RCC 7860 (cell line): ENCODE data around the gene FAM135A.
"Not testable (repeated sequence)": the region's sequence is repeated elsewhere in the genome, so short reads cannot be mapped to it uniquely, and the experiment has no call there.

ENCODE experiments used
- DNase-seq: peaks from one replicate; pipeline ENCODE4 v3.0.0-alpha.2; 2015; ENCODE audit warnings: low spot score
- FAIRE-seq: peaks from 2 replicates; lab custom pipeline; 2012; peaks lifted over from hg19 to GRCh38; lab: Jason Lieb, UNC

Gene FAM135A

DNA sequence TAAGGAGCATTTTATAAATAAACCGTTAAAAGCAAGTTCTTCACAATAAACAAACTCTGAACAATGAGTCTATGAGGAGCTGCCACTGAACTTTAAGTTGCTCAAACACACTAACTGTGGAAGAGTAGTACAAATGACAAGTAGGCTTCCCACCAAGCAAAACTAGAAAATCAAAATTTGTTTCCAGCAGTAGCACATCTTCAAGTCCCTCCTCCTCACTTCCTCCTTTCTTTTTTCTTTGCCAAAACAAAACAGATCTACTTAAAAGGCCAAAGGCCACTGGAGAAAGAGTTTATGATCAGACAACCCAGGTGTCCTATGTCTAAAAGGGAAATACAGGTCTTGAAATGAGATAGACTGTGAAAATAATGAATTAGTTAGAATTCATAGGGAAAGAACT, 17.1 kb upstream of the FAM135A start:
- FAIRE-seq (no peak), DNase-seq (no peak)

DNA sequence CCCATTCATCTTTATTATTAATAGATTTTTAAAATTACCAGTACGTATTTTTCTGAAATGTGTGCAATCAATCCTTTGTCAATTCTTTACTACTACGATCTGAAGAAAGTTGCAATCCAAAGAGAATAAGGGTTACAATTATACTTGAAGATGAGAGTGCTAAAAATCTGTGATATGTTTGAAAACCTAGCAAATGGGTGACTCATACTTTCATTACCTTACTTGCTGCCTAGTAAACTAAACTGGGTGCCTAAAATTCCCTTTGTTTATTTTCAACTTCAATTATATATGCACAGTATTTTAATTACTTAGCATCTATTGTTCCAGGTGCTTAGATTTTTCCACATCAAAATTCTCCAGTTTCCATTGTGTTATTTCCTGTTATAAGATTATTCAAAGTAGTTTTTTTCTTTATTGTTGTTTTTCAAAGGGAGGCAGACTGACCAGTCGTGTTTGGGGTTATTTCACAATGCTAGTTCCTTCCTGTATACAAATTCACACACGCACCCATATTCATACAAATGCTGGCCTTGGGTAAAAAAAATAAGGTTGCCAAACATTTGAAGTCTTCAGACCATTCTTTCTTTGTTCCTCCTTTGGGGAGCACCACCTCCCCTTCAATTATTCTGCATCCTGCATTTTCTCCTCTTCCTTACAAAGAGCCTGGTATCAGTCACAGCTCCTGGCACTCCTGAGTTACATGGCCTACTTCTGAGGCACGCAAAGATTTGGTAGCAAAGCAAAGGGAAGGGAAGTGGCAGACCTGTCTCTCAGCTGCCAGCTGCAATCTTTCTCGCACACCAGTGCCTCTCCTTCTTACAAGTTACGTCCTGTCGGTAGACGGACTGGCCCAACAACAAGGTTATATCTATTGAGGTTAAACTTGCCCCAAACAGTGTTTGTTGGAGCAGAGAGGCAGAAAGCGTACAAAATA, 16.2 kb upstream of the FAM135A start:
- FAIRE-seq (no peak), DNase-seq (no peak)

DNA sequence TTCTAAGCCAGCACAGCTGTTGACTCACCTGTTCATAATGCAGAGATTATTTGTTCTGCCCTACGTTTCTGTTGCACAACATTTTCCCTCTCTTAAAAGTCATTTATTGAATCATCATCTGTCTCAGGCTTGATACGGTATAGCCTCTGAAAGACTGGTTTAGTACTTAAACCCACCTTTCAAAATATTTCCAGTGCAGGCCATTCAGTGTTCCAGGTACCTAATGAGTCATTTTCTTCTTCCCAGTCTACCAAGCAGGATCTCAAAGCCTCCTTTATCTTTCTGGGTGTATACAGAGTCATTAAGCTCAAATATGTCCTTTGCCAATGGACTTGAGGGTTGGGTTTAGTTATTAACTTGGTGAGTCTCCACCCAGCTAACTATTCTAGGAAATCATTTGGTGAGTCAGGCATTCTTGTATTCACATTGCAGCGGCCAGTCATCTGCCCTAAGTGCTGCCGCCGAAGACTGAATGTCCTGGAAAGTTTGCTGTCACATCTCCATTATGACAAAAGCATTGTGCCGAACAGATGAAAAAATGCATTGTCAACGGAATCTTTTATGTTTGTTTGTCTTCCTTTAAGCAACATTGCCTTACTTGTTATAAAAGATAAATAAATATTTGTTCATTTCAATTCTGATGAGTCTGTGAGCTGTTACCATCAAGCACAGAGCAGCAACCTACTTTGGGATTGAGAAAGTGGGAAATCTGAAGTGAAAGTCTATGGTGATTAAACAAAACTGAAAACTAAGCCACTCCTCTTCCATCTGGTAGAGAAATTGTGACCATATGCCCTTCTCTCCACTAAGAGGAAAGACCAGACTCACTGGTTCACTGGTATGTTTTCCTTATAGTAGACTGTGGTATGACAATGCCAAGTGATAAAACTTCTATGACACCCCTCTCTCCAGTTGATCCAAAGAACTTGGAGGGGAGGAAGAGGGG, 14.3 kb upstream of the FAM135A start:
- DNase-seq, result peak; percentile 97

DNA sequence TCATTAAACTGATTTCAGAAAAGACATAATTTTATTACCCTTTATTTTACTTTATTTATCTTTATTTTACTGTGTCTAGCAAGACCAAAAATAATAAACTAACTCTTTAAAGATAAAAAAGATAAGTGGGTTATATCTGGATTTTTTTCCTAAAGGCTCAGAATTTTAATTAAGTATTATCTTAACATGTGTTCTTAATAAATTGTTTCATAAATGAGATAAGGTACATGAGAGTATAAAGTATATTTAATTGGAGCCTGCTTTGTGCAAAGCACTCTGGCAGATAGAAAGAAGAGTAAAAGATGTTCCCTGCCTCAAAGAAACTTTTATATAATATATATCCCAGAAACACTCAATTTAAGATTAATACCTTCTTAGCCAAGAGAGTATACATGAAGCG, 8.7 kb upstream of the FAM135A start:
- FAIRE-seq (no peak), DNase-seq (no peak)

More for the DNA sequence above, 14.3 kb upstream of the FAM135A start:
- peak; percentile 99 for FAIRE-seq

DNA sequence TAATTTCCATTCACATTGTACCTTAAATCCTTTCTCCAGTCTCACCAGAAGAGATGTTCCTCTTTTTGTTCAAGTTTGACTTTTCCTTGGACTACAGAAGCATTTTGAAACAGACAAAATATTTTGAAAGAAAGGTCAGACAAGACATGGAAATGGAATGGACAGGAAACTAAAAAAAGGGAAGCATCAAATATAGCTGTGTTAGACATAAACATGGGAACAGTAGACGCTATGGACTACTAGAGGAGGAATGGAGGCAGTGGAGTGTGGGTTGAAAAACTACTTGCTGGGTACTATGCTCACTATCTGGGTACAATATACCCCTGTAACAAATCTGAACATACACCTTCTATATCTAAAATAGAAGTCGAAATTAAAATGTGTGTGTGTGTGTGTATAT, 4.1 kb upstream of the FAM135A start:
- DNase-seq (no peak), FAIRE-seq (no peak)

DNA sequence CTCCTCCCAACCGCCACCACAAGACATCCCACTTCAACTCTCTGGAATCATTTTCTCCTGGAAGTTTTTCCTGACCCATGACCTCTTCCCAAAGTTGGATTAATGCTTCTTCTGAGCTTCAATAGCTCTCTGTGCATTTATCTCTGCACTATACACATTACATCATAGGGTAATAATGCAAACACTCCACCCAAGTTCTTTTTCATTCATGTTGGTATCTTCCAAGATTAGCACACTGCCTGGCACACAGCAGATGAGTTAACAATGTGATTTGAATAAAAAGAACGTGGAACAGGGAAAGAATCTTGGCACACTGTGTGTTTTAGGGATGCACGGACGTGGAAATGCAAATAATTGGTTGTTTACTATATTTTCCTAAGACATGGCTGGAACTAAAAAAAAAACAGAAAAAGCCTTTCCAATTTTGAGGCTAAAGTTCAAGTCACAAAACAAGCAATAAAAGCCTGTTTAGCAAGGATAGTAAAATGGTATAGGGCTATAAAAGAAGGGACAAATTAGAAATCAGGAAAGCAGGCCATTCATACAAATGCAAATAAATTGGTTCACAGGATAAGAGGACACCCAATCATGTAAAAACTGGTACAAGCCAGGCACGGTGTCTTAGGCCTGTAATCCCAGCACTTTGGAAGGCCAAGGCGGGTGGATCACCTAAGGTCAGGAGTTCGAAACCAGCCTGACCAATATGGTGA, 1.6 kb upstream of the FAM135A start:
- DNase-seq (no peak), FAIRE-seq (no peak)

DNA sequence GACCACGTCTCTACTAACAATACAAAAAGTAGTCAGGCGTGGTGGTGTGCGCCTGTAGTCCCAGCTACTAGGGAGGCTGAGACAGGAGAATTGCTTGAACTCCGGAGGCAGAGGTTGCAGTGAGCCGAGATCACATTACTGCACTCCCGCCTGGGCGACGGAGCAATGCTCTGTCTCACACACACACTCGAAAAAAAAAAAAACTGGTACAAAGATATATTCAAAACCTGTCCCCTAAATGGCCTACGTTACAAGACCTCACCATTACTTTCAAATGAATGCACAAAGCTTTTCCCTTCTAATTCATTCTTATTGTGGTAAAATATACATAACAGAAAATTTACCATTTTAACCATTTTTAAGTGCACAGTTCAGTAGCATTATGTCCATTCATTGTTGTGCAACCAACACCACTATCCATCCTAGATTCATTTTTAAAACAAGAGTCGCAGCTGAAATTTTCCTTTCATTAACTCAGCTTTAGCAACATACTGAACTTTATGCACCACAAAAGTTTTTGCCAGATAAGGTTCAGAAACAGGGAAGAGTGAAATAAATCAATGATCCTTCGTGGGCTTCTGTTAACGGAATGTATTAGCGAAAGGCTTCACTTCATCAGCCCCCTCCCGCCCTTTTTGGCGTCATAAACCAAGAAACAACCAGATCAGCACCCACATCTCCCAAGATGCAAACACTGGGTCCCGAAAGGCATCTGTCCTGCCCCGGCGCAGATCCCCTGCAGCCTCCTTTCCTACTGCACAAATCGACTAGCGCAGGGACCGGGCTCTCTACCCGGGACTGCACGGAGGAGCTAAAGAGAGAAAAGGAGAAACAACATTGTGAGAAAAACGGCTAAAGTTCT, 825 bp upstream of the FAM135A start:
- DNase-seq (no peak), FAIRE-seq (no peak)

DNA sequence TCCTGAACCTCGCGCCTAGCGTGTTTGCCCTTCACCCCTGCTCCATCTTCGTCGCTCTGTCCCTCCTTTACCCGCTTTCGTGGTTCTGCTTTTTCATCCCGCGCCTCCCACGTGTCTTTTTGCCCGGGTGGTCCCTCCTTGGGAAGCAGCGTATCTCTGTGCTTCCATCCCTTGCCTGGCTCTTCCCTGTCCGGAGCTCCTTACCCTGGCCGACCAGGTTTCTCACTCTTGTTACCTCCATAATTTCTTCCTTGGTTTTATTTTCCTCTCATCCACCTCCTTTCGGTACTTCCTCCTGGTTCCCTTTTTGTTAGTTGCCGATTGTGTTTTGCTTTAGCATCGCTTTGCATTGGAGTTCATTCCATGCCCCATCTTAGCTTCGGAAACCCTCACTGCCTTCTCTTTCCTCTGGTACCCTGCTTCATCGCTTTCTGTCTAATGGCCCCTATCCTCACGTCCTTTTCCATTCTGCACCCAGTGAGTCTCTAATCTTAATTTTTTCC, 735 bp downstream of the FAM135A start:
- DNase-seq (no peak), FAIRE-seq (no peak)

DNA sequence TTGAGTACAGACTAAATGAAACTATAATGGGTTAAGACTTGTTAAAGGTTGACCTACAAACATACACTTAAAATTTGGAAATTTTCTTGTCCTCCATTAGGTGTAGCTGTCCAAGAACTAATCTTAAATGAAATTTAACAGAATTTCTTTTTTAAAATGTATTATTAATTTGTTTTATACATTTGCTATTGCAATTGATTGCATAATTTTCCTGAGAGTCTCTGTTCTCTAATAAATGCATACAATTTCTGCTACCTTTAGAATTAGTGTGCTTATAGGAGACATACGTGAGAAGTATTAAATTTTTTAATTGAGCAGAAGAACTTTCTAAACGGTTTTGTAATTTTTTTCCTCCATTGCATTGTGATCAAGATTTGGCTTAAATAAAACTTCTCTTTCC, 1.5 kb downstream of the FAM135A start:
- DNase-seq (no peak), FAIRE-seq (no peak)

DNA sequence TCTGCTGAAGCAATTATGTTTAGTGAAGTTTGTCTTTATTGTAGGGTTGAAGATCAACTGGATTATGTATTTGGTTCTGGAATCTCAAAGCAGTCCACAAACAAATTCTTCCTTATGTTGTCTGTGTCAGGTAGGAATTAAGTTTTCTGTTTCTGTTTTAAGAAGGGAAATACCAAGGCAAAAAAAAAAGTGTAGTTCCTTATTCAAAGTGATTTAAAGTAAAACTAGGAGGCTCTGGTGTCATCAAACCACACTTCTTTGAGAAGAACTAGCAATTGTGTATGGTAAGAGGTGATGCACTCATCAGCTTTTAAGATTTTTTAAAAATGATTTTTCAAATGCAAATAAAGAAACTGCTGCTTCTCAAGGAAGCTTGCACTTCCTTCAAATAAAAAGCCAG, 1.9 kb downstream of the FAM135A start:
- no peak for DNase-seq
- FAIRE-seq, result no peak

DNA sequence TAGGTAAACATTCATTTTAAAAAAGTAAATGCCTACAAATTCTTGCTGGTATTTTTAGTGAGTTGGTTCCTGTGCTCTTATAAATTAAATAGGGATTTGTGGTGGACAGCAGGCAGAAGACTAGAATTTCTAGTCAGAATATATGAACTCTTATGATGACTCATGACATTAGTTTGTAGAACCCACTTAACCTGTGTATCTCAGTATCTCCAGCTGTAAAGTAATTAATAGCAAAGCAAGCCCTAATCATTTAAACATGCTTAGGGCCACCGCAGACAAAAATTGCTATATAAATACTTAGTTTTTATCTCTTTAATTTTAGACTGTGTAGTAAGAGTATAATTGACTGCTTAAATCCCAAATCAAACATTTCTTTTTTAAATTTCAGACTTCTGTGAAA, 2.4 kb downstream of the FAM135A start:
- FAIRE-seq (no peak), DNase-seq (no peak)

DNA sequence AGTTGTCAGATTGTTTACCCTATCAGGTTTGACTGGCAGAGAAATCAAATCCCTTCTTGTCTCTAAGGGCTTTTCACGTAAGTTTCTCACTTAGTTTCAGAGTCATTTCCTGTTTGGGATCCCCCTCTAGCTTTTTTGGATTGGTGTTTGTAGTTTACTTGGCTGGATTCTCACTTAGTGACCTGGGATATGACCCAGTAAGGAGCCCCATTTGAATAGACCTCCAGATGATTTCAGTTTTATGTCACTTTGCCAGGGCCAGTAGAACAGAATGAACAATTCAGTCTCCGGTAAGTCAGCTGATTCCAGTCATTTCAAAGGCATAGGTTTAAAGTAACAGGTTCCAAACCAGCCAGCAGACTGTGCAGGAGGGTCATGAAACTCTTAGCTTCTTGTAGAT, 8.2 kb downstream of the FAM135A start:
- DNase-seq (no peak), FAIRE-seq (no peak)

DNA sequence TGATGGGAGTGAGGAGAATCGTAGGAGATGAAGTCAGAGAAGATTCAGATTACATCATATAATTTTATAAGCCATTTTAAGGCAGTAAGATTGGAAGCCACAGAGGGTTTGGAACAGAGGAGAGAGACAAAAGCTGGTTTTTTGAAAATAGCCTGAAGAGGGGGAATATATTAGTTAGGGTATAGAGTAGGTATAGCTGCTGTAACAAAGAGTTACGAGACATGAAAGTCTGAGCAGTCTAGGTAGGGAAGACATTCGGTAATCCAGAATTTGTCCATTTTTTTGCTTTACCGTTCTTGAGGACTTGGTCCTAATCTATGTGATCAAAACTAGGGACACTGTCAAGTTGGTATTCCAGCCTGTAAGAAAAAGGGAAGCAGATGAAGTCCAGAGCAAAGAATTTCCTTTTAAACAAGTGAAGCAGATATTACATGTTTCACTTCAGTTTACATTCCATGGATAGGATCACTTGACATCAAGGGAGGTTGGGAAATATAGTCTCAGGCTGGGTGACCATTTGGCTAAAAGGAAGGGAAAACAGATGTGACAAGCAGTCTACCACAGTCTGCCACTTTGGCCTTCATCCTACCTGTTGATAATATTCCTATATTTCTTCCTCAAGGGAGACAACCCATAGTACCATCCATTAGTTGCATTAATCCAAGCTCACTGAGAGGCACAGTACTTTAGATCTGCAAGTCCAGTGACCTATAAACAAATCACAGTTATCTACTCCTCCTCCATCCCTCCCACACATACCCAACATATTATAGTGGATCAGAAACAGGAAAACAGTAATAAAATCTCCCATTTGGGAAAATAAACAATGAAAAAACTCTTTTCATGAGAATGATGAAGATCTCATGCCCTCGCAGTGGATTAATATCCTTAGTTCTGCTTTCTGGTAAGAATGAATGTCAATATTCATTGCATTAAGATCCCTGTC, 10.2 kb downstream of the FAM135A start:
- no peak for FAIRE-seq
- DNase-seq, result no peak

DNA sequence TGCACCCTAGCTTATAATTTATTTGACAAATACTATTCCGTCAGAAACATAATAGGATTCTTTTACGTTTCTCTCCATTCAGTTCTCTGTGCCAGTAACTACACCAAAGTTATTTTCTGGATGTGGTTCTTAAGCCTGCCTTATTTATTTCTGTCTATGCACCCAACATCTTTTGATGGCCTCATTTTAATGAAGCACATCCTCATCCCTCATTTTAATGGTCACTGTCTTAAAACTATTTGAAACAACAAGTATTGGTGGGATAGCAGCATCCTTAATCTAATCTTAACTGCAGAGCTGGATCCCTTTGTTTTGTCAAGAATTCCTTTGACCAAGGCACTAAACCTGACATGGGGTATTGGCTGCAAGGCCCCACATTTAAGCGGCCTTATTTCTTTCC, 11.0 kb downstream of the FAM135A start:
- DNase-seq, result no peak
- no peak for FAIRE-seq

DNA sequence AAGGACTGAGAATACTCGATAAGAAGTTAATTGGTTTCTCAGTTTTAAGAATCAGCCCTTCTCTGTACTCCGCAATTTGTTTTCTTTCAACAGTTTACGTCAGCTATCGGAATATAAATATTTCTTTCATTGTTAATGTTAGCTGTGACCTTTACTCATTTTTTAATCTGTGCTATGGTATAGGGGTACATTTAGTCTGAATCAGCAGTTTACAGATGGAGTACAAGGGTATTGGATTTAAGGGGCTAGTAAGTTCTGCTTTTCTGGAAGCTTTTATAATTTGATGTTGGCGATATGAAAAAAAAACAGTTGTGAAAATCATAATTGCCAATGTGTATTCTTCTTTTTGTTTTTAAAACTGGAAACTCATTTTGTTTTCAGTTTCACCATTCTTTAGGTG, 23.0 kb downstream of the FAM135A start:
- no peak for DNase-seq
- FAIRE-seq, result no peak

DNA sequence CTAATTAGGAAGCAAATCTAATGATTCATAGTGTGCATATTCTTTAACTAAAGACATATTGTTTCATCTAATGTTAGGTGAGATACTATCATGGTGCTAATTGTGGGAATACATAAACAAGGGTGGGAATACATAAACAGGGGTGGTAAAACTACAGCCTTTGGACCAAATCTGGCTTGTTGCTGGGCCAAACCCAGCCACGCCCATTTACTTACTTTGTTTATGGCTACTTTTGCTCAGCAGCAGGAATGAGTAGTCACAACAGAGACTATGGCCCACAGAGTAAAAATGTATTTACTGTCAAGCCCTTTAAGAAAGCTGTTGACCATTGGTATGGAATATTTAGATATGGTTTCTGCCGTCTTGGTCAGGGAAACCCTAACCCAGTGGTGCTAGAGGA, 31.7 kb downstream of the FAM135A start:
- DNase-seq (no peak), FAIRE-seq (no peak)

DNA sequence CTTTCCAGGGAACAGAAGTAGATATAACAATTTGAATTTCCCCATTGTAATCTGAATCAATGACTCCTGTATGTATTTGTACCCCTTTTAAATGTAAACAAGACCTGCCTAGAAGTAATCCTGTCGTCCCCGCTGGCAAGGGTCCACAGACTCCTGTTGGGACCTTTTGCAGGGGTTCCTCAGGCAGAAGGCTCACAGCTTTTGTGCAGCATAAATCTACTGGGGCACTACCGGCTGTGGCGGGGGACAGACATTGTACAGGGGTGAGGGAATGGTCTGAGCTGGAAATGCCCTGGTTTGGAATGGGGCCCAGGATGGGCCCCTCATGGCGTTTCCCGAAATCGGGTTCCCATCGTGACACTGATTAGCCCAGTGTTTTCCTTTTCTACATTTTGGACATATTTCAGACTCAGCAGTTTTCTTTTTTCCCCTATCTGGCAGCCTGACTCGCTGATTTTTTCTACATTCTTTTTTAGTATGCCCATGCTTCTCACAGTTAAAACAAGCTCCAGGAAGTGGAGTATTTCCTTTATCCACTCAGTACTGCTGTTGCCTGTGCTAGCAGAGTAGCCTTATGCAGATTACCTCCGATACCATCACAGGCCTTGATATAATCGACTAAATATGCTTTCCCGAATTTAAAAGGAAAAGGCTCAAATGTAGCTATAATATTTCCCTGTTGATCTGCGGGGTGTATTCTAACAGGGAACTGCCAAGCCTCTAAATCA, 34.2 kb downstream of the FAM135A start:
- DNase-seq, FAIRE-seq: not testable (repeated sequence)

DNA sequence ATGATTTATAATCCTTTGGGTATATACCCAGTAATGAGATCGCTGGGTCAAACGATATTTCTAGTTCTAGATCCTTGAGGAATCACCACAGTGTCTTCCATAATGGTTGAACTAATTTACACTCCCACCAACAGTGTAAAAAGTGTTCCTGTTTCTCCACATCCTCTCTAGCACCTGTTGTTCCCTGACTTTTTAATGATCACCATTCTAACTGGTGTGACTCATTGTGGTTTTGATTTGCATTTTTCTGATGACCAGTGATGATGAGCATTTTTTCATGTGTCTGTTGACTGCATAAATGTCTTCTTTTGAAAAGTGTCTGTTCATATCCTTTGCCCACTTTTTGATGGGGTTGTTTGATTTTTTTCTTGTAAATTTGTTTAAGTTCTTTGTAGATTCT, 40.6 kb downstream of the FAM135A start:
- FAIRE-seq, DNase-seq: not testable (repeated sequence)
